Keratinocyte (primary cell): Measurements from ENCODE around the gene TNP2. TPM values are rescaled to one million over a fixed set of nuclear protein-coding genes. Genes with fewer than 3 reads are reported as not detected.

ENCODE experiments used
- DNase-seq: peaks from one replicate; pipeline ENCODE4 v3.0.0-alpha.2; 2011; ENCODE audit warnings: low read depth, missing footprints, low spot score
- FAIRE-seq: peaks from 2 replicates; lab custom pipeline; 2011; peaks lifted over from hg19 to GRCh38; lab: Jason Lieb, UNC
- H2AFZ ChIP-seq: 2 replicates; pipeline ENCODE4 v1.6.0; 2012; ENCODE audit warnings: low read length, control low read depth, inconsistent platforms; ENCODE audit not compliant: control insufficient read depth
- H3K27ac ChIP-seq: 2 replicates; pipeline ENCODE4 v1.5.1; 2011; ENCODE audit warnings: low read length; ENCODE audit not compliant: control insufficient read depth, insufficient read depth
- H3K27me3 ChIP-seq: 3 replicates; pipeline ENCODE4 v1.6.0; 2011; ENCODE audit warnings: low read length; ENCODE audit not compliant: control insufficient read depth, insufficient read depth; ENCODE audit errors: extremely low read depth
- H3K36me3 ChIP-seq, 2 experiments: 2 replicates in 1 of 2; 3 replicates in 1 of 2; pipeline ENCODE4 v1.5.1; 2011; ENCODE audit warnings: low read length in 2 of 2, mild to moderate bottlenecking in 1 of 2; ENCODE audit not compliant: control insufficient read depth in 2 of 2, insufficient read depth in 2 of 2; ENCODE audit errors: extremely low read depth in 1 of 2
- H3K4me1 ChIP-seq: 3 replicates; pipeline ENCODE4 v1.5.1; 2011; ENCODE audit warnings: low read length; ENCODE audit not compliant: control insufficient read depth, insufficient read depth; ENCODE audit errors: extremely low read depth
- H3K4me2 ChIP-seq: 3 replicates; pipeline ENCODE4 v1.6.0; 2011; ENCODE audit warnings: low read depth, low read length; ENCODE audit not compliant: control insufficient read depth, insufficient read depth; ENCODE audit errors: extremely low read depth
- H3K4me3 ChIP-seq, 3 experiments: fragments of 200-600 bp in 1 of 3; sonication (generic) in 1 of 3; 2 replicates in 2 of 3; 3 replicates in 1 of 3; pipeline ENCODE4 v1.5.1; 2011 to 2016; ENCODE audit warnings: low read length in 3 of 3, mild to moderate bottlenecking in 3 of 3, control low read depth in 2 of 3, inconsistent platforms in 1 of 3, low read depth in 1 of 3, mixed read lengths in 1 of 3, mixed run types in 1 of 3, moderate library complexity in 1 of 3; ENCODE audit not compliant: control insufficient read depth in 2 of 3, insufficient read depth in 2 of 3; ENCODE audit errors: extremely low read depth in 1 of 3
- H3K79me2 ChIP-seq: 2 replicates; pipeline ENCODE4 v1.6.0; 2012; ENCODE audit warnings: low read length; ENCODE audit not compliant: control insufficient read depth, insufficient read depth
- H3K9ac ChIP-seq: 3 replicates; pipeline ENCODE4 v1.6.0; 2011; ENCODE audit warnings: low read length; ENCODE audit not compliant: control insufficient read depth, insufficient read depth; ENCODE audit errors: extremely low read depth
- H3K9me1 ChIP-seq: 3 replicates; pipeline ENCODE4 v1.6.0; 2011; ENCODE audit warnings: low read length; ENCODE audit not compliant: control insufficient read depth, insufficient read depth; ENCODE audit errors: extremely low read depth
- H3K9me3 ChIP-seq: 2 replicates; pipeline ENCODE4 v1.5.1; 2012; ENCODE audit warnings: low read depth, low read length; ENCODE audit not compliant: control insufficient read depth
- H4K20me1 ChIP-seq: 3 replicates; pipeline ENCODE4 v1.6.0; 2011; ENCODE audit warnings: low read length; ENCODE audit not compliant: control insufficient read depth, insufficient read depth; ENCODE audit errors: extremely low read depth
- EZH2 ChIP-seq: IDR thresholded peaks from one replicate; pipeline ENCODE4 v1.6.1; 2012; ENCODE audit warnings: inconsistent platforms, mild to moderate bottlenecking, low read length, moderate library complexity
- dilution Hi-C: fragments of 300-500 bp; cut with MboI; formaldehyde crosslinking; loops from one replicate; pipeline ENCODE4 v1.7.0; 2020; ENCODE audit warnings: low sequenced_read_pairs; ENCODE audit not compliant: extremely low pct_ligation_motif_present
- polyA plus RNA-seq, 5 experiments: library from polyadenylated mRNA; depleted of rRNA in 3 of 5; stranded (reverse) in 3 of 5; stranded (forward) in 1 of 5; unstranded in 1 of 5; fragments of >200 nt; gene quantifications; 1 replicate in 1 of 5; 2 replicates in 3 of 5; 3 replicates in 1 of 5; pipeline versions ENCODE4 v1.2.1 to v1.2.3, GENCODE V29; 2011 to 2012; ENCODE audit warnings: missing spikeins in 2 of 5, low read depth in 1 of 5, low replicate concordance in 1 of 5
- TF ChIP-seq, protein P1 (sequence below), 3 experiments: IDR thresholded peaks in 1 of 3; conservative IDR thresholded peaks in 1 of 3; optimal IDR thresholded peaks in 1 of 3; 2 replicates in 2 of 3; 3 replicates in 1 of 3; pipeline versions ENCODE3 to v1.5.1; 2011; ENCODE audit warnings: low read length in 3 of 3, mild to moderate bottlenecking in 3 of 3, moderate library complexity in 2 of 3, control low read depth in 1 of 3, inconsistent platforms in 1 of 3; ENCODE audit not compliant: insufficient read depth in 2 of 3; ENCODE audit errors: extremely low read depth in 1 of 3

TNP2 gene
- polyA plus RNA-seq, 1 donor (not counting 4 experiments of a cell fraction or from before 2014, with no cell fraction given) = not detected

DNA sequence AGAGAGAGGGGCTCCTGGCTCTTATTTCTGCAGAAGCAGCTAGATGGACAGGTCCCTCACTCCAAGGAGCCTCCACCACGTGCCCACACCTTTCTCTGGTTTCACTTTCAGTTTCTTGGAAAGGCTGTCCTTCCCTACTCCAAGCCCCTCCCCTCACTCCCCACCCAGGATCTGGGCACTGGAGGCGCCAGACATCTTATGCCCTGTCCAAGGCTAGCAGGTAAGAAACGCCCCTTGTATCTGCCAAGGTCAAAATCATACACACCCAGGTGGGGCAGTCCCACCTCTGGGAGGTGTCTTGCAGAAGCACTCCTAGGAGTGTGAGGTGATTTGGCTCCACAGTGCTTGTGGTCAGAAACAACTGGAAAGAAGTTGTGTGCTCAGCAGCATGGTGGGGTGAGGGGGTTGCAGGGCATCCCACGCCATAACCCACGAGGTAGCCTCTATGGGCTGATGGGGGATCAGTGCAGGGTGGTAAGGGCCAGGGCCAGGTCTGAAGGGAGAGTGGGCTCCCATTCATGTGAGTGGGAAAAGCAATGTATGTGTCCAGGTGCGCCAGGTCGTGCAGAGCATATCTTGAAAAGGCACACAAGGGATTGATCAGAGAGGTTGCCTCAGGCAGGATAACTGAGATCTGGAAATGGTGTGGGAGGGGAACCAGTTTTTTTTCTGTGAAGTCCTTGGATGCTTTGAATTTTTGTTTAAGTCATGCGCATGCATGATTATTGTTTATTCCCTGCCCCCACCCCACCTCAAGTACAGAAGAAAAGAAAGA is 43.8 kb upstream of the TNP2 start:
- H3K4me1 ChIP-seq = peaks cover 8% of the 10 kb centered on the region
- no peaks in the 10 kb centered on the region for H3K9me3 ChIP-seq
- no peak for TF ChIP-seq EZH2
- TF ChIP-seq, protein P1, sequence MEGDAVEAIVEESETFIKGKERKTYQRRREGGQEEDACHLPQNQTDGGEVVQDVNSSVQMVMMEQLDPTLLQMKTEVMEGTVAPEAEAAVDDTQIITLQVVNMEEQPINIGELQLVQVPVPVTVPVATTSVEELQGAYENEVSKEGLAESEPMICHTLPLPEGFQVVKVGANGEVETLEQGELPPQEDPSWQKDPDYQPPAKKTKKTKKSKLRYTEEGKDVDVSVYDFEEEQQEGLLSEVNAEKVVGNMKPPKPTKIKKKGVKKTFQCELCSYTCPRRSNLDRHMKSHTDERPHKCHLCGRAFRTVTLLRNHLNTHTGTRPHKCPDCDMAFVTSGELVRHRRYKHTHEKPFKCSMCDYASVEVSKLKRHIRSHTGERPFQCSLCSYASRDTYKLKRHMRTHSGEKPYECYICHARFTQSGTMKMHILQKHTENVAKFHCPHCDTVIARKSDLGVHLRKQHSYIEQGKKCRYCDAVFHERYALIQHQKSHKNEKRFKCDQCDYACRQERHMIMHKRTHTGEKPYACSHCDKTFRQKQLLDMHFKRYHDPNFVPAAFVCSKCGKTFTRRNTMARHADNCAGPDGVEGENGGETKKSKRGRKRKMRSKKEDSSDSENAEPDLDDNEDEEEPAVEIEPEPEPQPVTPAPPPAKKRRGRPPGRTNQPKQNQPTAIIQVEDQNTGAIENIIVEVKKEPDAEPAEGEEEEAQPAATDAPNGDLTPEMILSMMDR (optimal IDR thresholded peaks at IDR 0.05 in 1 of 3, IDR thresholded peaks at IDR 0.05 in 1 of 3, conservative IDR thresholded peaks at IDR 0.05 in 1 of 3; ENCODE audit: extremely low read depth in 1 of 3, insufficient read depth in 2 of 3, low read length in 3 of 3) = no peak
- peak overlapping the region; percentile 57 for H2AFZ ChIP-seq
- no peaks in the 10 kb centered on the region for H3K79me2 ChIP-seq
- H3K27ac ChIP-seq = no peak overlapping the region
- no peaks in the 10 kb centered on the region for H3K27me3 ChIP-seq
- H4K20me1 ChIP-seq = no peaks in the 10 kb centered on the region
- H3K36me3 ChIP-seq = no peaks in the 10 kb centered on the region
- peak overlapping the region in 1 of 3 experiments; percentile 44 for H3K4me3 ChIP-seq
- dilution Hi-C loops = no loop called here
- DNase-seq (no peak), FAIRE-seq (no peak)
- H3K4me2 ChIP-seq = peak overlapping the region; percentile 42
- no peaks in the 10 kb centered on the region for H3K9me1 ChIP-seq
- H3K9ac ChIP-seq = no peak overlapping the region

DNA sequence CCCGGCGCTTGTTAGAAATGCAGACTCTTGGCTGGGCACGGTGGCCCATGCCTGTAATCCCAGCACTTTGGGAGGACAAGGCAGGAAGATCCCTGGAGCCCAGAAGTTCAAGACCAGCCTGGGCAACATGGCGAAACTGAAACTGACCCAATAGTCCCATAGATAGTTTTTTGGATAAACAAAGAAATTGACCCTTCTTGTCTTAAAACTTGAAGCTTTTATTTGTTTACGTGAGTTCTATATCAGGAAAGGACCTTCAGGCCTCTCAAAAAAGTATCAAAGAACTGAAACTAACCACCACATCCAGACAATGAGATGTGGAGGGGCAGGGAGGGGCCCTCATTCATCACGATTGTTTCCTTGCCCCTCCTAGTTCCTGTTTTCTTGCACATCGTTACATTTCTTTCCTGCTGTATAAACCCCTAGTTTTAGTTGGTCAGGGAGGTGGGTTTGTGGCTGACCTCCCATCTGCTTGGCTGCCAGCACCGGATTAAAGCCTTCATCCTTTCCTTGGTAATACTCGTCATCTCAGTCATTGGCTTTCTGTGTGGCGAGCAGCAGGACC is 42.0 kb upstream of the TNP2 start:
- H3K27ac ChIP-seq = no peak overlapping the region
- no peaks in the 10 kb centered on the region for H3K9me1 ChIP-seq
- H3K27me3 ChIP-seq = no peaks in the 10 kb centered on the region
- DNase-seq (no peak), FAIRE-seq (no peak)
- H4K20me1 ChIP-seq = no peaks in the 10 kb centered on the region
- dilution Hi-C loops = no loop called here
- no peaks in the 10 kb centered on the region for H3K79me2 ChIP-seq
- no peak overlapping the region for H3K4me3 ChIP-seq
- H3K9me3 ChIP-seq = no peaks in the 10 kb centered on the region
- no peak overlapping the region for H3K4me2 ChIP-seq
- H2AFZ ChIP-seq = no peak overlapping the region
- H3K36me3 ChIP-seq = no peaks in the 10 kb centered on the region
- TF ChIP-seq, protein P1 (optimal IDR thresholded peaks at IDR 0.05 in 1 of 3, IDR thresholded peaks at IDR 0.05 in 1 of 3, conservative IDR thresholded peaks at IDR 0.05 in 1 of 3; ENCODE audit: extremely low read depth in 1 of 3, insufficient read depth in 2 of 3, low read length in 3 of 3) = no peak
- TF ChIP-seq EZH2 = no peak
- peaks cover 8% of the 10 kb centered on the region for H3K4me1 ChIP-seq
- H3K9ac ChIP-seq = no peak overlapping the region
